Measurements from ENCODE around the gene LPP.

GRCh38 chr3:188176884-188177283 is 22.9 kb downstream of the LPP start:
- TF ChIP-seq CTCF (IDR thresholded peaks at IDR 0.05): no peak
- no peak for TF ChIP-seq POLR2A (IDR thresholded peaks at IDR 0.05)

Data from Peyer's patch (tissue), 4 donors.